GM10266 (cell line): ENCODE measurements around the gene FMOD.
A peak's percentile ranks its signal among the peaks of the same experiment; 100 is the strongest.

Experiments
- DNase-seq: peaks from one replicate; pipeline ENCODE4 v3.0.0; 2012; ENCODE audit errors: extremely low spot score
- CTCF ChIP-seq: IDR thresholded peaks from 2 replicates; pipeline ENCODE4 v1.5.1; 2012; ENCODE audit warnings: mild to moderate bottlenecking, low read depth; ENCODE audit not compliant: control insufficient read depth, insufficient read depth; ENCODE audit errors: missing control alignments

FMOD gene

GRCh38 chr1:203346060-203346768 is 4.7 kb downstream of the FMOD start:
- TF ChIP-seq CTCF = no peak
- no peak for DNase-seq

GRCh38 chr1:203343956-203344754 is 6.8 kb downstream of the FMOD start:
- no peak for TF ChIP-seq CTCF
- no peak for DNase-seq

GRCh38 chr1:203342192-203342940 is 8.6 kb downstream of the FMOD start:
- peak; percentile 62 for DNase-seq
- peak; percentile 66 for TF ChIP-seq CTCF

GRCh38 chr1:203340112-203340790 is 10.7 kb downstream of the FMOD start:
- TF ChIP-seq CTCF = peak; percentile 88
- peak; percentile 81 for DNase-seq

- DNase-seq = peak; percentile 82
- TF ChIP-seq CTCF = peak; percentile 98
Observed at GRCh38 chr1:203338335-203339036, 12.4 kb downstream of the FMOD start.

GRCh38 chr1:203336097-203336496 is 14.8 kb downstream of the FMOD start:
- no peak for TF ChIP-seq CTCF
- no peak for DNase-seq
